ENCODE data around the gene ZNF212. TPM values are rescaled to one million over a fixed set of nuclear protein-coding genes. Genes with fewer than 3 reads are reported as not detected.

The ZNF212 gene
- total RNA-seq, 1 experiment from 2014 or later: 11.6 TPM

GRCh38 chr7:149280151-149280550 lies 40.7 kb downstream of the ZNF212 start:
- in situ Hi-C loops (cut with HindIII; ENCODE audit: low pct_unique_long_range_greater_than_20kb, low sequenced_read_pairs): no loop called here

DNA sequence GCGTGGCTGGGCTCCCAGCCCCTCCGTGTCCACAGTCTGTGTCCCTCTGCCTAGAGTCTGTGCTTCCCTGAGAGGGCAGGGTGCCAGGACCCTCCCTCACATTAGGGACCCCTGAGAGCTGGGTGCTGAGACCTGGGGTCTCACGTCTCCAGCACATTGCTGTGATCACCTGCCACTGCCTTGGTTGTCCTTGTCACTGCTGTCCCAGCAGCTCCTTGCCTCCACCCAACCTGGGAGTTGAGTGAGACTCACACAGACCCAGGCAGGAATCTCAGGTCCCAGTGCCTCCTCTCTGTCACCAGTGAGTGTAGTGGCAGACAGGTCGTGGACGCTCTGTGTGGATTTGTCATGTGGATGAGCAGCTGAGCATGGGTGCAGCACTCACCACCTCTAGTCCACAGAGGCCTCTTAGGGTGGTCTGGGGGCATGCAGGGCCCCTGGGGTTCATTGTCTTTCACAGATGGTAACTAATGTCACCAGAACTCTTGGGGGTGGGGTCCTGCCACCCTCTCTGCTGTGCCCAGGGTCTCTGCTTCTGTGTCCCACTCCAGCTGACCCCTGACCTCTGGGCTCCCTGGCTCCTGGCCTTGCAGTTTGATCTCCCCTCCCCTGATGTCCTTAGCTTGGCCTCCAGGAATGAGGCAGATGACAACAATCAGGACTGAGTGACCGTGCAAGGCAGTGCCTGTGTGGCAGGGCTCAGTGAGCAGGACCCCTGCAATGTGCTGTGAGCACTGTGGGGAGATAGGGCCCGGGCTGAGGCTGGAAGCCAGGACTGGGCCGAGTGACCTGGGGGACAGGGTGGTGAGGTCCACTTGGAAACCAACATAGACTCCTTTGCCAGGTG lies 41.4 kb downstream of the ZNF212 start:
- DNase-seq (ENCODE audit: low read depth): no peak
- in situ Hi-C loops (cut with HindIII; ENCODE audit: low pct_unique_long_range_greater_than_20kb, low sequenced_read_pairs): no loop called here

More at GRCh38 chr7:149280151-149280550, 40.7 kb downstream of the ZNF212 start:
- DNase-seq (ENCODE audit: low read depth): no peak

DNA sequence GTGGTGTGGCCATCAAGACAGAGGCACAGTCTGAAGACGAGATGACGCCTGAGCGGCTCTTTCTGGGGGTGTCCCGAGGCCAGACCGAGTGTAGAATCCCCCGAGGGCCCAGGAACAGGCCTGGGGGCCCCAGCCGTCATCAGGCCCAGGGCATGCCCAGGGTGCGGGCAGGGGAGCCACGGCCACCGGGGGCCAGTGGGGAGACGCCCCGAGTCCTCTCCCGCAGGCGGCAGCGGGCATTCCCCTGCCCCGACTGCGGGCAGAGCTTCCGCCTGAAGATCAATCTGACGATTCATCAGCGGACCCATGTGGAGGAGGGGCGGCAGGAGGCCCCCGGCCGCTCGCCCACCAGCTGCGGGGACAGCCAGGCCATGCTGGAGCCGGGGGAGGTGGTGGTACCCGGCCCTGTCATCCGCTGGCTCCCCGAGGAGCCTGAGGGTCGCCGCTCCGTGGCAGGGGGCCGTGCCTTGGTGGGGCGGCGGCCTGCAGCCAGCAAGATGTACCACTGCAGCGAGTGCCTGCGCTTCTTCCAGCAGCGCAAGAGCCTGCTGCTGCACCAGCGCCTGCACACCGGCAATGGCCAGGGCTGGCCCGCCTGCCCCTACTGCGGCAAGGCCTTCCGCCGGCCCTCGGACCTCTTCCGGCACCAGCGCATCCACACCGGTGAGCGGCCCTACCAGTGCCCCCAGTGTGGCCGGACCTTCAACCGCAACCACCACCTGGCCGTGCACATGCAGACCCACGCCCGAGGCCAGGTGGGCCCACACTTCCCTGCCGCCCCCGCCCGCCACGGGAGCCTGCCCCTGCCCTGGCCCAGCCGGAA lies 42.3 kb downstream of the ZNF212 start:
- DNase-seq (ENCODE audit: low read depth): no peak
- in situ Hi-C loops (cut with HindIII; ENCODE audit: low pct_unique_long_range_greater_than_20kb, low sequenced_read_pairs): no loop called here

DNA sequence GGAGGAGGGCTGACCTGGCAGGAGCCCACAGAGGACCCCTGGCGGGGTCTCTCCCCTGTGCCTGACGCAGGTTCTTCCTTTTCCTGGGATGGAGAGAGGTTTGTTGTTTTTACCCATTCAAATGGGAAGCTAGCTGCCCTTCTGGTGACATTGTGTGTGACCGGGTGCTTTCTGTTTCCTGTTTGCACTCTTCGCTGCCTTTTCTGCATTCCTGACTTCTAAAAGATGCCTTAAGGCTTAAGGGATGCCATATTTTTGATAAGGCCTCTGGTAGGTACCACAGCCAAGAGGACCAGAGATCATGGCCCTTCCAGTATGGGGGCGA lies 42.8 kb downstream of the ZNF212 start:
- DNase-seq (ENCODE audit: low read depth): no peak
- in situ Hi-C loops (cut with HindIII; ENCODE audit: low pct_unique_long_range_greater_than_20kb, low sequenced_read_pairs): no loop called here

DNA sequence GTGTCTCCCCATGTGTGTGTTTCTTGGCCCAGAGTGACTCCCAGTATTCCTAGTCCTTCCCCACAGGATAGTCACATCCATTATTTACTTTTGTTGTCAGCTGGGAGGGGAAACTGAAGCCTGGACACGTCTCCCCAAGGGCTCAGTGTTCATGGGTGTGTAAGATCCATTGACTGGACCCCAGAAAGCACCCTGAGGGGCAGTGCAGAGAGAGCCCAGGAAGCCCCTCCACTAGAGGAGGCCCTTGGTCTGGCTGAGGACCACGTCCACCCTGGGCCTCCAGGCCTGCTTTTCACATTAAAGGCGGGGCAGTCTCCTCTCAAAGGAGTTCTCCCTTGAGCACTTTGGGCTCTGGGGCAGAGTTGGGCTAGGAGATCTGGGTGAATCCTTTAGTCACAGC lies 43.9 kb downstream of the ZNF212 start:
- in situ Hi-C loops (cut with HindIII; ENCODE audit: low pct_unique_long_range_greater_than_20kb, low sequenced_read_pairs): no loop called here
- DNase-seq (ENCODE audit: low read depth): no peak

GRCh38 chr7:149284343-149284742 lies 44.9 kb downstream of the ZNF212 start:
- DNase-seq (ENCODE audit: low read depth): no peak
- in situ Hi-C loops (cut with HindIII; ENCODE audit: low pct_unique_long_range_greater_than_20kb, low sequenced_read_pairs): no loop called here

GRCh38 chr7:149284850-149285585 lies 45.6 kb downstream of the ZNF212 start:
- DNase-seq (ENCODE audit: low read depth): peak; percentile 83

DNA sequence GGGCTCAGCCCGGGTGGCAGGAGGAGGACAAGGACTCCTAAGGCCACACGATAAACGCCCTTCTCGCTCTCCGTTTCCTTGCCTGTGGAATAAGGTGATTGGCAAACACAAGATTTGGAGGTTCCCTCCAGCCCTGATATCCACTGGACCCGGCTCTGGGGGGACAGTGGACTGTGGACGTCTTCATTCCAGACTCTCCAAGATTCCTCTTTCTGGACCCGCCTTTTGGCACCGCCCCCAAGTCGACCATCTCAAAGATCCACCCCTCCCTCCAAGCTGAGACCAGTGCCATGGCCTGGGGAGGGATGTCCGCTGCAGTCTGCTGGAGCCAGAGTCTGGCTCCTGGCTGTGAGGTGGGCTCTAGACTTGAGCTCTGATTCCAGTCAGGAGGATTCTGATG lies 46.2 kb downstream of the ZNF212 start:
- in situ Hi-C loops (cut with HindIII; ENCODE audit: low pct_unique_long_range_greater_than_20kb, low sequenced_read_pairs): no loop called here
- DNase-seq (ENCODE audit: low read depth): peak; percentile 21

More at GRCh38 chr7:149284850-149285585, 45.6 kb downstream of the ZNF212 start:
- in situ Hi-C loops (cut with HindIII; ENCODE audit: low pct_unique_long_range_greater_than_20kb, low sequenced_read_pairs): no loop called here

- in situ Hi-C loops (cut with HindIII; ENCODE audit: low pct_unique_long_range_greater_than_20kb, low sequenced_read_pairs): no loop called here
- no peak for DNase-seq (ENCODE audit: low read depth)
Measured at GRCh38 chr7:149286811-149287400, 47.5 kb downstream of the ZNF212 start.

DNA sequence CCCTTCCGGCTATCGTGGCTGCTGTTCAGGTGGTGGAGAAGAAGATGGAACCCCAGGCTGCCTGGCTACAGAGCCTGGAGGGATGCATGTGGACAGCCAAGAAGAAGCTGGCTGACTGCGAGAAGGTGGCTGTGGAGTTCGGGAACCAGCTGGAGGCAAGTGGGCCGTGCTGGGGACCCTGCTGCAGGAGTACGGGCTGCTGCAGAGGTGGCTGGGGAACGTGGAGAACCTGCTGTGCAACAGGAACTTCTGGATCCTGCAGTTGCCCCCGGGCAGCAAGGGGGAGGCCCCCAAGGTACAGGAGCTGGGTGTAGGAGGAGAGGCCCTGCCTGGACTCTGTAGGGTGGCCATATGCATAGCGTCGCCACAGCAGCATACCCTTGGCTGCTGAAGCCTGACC lies 48.2 kb downstream of the ZNF212 start:
- in situ Hi-C loops (cut with HindIII; ENCODE audit: low pct_unique_long_range_greater_than_20kb, low sequenced_read_pairs): no loop called here
- DNase-seq (ENCODE audit: low read depth): no peak

- in situ Hi-C loops (cut with HindIII; ENCODE audit: low pct_unique_long_range_greater_than_20kb, low sequenced_read_pairs): no loop called here
- no peak for DNase-seq (ENCODE audit: low read depth)
Measured at GRCh38 chr7:149289262-149289661, 49.8 kb downstream of the ZNF212 start.

DNA sequence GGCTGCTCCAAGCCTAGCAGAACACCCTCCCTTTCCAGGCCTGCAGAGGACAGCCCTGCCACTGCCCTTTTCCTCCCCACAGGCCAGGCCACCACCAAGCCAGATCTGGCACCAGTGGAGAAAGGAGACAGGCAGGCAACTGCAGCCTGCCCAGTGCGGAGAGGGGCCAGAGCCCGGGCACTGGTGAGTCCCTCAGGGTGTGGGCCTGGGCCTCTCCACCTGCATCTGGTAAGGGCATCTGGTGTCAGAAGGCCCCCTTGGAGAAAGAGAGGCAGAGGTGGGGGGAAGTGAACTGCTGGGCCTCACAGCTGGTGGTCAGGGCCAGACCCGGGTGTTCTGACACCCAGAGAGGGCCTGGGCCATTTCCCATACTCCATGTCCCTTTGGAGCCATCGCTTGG lies 50.4 kb downstream of the ZNF212 start:
- DNase-seq (ENCODE audit: low read depth): no peak
- in situ Hi-C loops (cut with HindIII; ENCODE audit: low pct_unique_long_range_greater_than_20kb, low sequenced_read_pairs): no loop called here

DNA sequence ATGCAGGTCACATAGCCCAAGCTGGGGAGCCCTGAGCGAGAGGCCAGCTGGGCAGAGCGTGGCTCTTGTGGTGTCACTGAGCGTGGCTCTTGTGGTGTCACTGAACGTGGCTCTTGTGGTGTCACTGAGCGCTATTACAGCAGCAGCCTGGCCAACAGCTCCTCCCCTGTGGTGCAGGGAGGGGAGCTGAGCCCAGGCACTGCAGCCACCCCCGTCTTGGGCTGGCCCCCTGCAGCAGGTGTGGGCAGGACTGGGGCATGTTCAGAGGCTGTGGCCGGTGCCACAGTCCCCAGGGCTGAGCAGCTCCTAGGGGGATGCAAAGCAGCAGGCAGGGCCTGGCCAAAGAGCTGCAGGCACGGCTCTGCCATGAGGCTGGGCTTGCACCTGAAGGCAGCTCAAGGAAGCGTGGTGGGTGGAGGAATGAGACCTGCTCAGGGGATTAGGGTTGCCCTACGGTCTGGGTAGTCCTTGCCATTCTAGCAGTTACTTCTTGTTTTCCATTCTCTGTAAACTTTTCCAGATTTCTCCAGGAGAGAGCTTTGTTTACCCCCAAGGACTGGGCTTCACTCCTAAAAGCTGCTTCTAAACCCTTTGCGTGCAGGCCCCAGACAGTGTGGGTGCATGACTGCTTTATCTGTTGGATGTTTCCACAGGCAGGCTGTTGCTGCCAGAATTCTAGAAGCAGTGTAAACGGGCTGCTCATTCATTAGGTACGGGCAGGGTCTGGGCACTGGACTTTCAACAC lies 51.8 kb downstream of the ZNF212 start:
- no peak for DNase-seq (ENCODE audit: low read depth)
- in situ Hi-C loops (cut with HindIII; ENCODE audit: low pct_unique_long_range_greater_than_20kb, low sequenced_read_pairs): no loop called here

- DNase-seq (ENCODE audit: low read depth): no peak
- in situ Hi-C loops (cut with HindIII; ENCODE audit: low pct_unique_long_range_greater_than_20kb, low sequenced_read_pairs): no loop called here
Measured at GRCh38 chr7:149291781-149292461, 52.5 kb downstream of the ZNF212 start.

GRCh38 chr7:149292462-149292823 lies 53.0 kb downstream of the ZNF212 start:
- in situ Hi-C loops (cut with HindIII; ENCODE audit: low pct_unique_long_range_greater_than_20kb, low sequenced_read_pairs): no loop called here

GRCh38 chr7:149293338-149293737 lies 53.9 kb downstream of the ZNF212 start:
- in situ Hi-C loops (cut with HindIII; ENCODE audit: low pct_unique_long_range_greater_than_20kb, low sequenced_read_pairs): no loop called here
- no peak for DNase-seq (ENCODE audit: low read depth)

More at GRCh38 chr7:149292462-149292823, 53.0 kb downstream of the ZNF212 start:
- DNase-seq (ENCODE audit: low read depth): no peak

GRCh38 chr7:149293946-149294633 lies 54.6 kb downstream of the ZNF212 start:
- in situ Hi-C loops (cut with HindIII; ENCODE audit: low pct_unique_long_range_greater_than_20kb, low sequenced_read_pairs): no loop called here
- no peak for DNase-seq (ENCODE audit: low read depth)
